GM03348 (cell line): ENCODE measurements around the gene TNFAIP6.
"Not testable (repeated sequence)": the region's sequence is repeated elsewhere in the genome, so short reads cannot be mapped to it uniquely, and the experiment has no call there.

Experiments
- DNase-seq: peaks from one replicate; pipeline ENCODE4 v3.0.0; 2012; ENCODE audit warnings: low spot score

Gene TNFAIP6

GRCh38 chr2:151357359-151357758, at the start of gene TNFAIP6:
Gene TNFAIP6, plus strand, starts transcription at chr2:151357592. Its CDS starts 75 bp downstream, at chr2:151357667.
- peak; percentile 82 for DNase-seq

GRCh38 chr2:151310313-151310712, 47.1 kb upstream of the TNFAIP6 start:
- not testable (repeated sequence) for DNase-seq

GRCh38 chr2:151312440-151312839, 45.0 kb upstream of the TNFAIP6 start:
- DNase-seq: not testable (repeated sequence)

GRCh38 chr2:151315381-151315903, 42.0 kb upstream of the TNFAIP6 start:
- peak; percentile 47 for DNase-seq

GRCh38 chr2:151325581-151326095, 31.8 kb upstream of the TNFAIP6 start:
- no peak for DNase-seq

GRCh38 chr2:151326554-151326953, 30.8 kb upstream of the TNFAIP6 start:
- DNase-seq: peak; percentile 15

- no peak for DNase-seq
Observed at GRCh38 chr2:151329998-151330397, 27.4 kb upstream of the TNFAIP6 start.

GRCh38 chr2:151333083-151333482, 24.3 kb upstream of the TNFAIP6 start:
- DNase-seq: no peak

GRCh38 chr2:151334082-151334815, 23.1 kb upstream of the TNFAIP6 start:
- DNase-seq: peak; percentile 84

GRCh38 chr2:151336863-151337371, 20.5 kb upstream of the TNFAIP6 start:
- DNase-seq: no peak

- no peak for DNase-seq
Observed at GRCh38 chr2:151337643-151338042, 19.7 kb upstream of the TNFAIP6 start.

- DNase-seq: no peak
Observed at GRCh38 chr2:151338115-151338514, 19.3 kb upstream of the TNFAIP6 start.

- DNase-seq: no peak
Observed at GRCh38 chr2:151343073-151343472, 14.3 kb upstream of the TNFAIP6 start.

GRCh38 chr2:151344191-151344590, 13.2 kb upstream of the TNFAIP6 start:
- not testable (repeated sequence) for DNase-seq

GRCh38 chr2:151344906-151345305, 12.5 kb upstream of the TNFAIP6 start:
- no peak for DNase-seq

GRCh38 chr2:151347294-151347693, 10.1 kb upstream of the TNFAIP6 start:
- no peak for DNase-seq

GRCh38 chr2:151347906-151348305, 9.5 kb upstream of the TNFAIP6 start:
- no peak for DNase-seq

- DNase-seq: peak; percentile 43
Observed at GRCh38 chr2:151350579-151351195, 6.7 kb upstream of the TNFAIP6 start.

- no peak for DNase-seq
Observed at GRCh38 chr2:151353995-151354394, 3.4 kb upstream of the TNFAIP6 start.

GRCh38 chr2:151354807-151355206, 2.6 kb upstream of the TNFAIP6 start:
- no peak for DNase-seq

- DNase-seq: no peak
Observed at GRCh38 chr2:151358166-151358970, 976 bp downstream of the TNFAIP6 start.
